Stimulated activated CD4-positive, alpha-beta T cell treated with anti-CD3 and anti-CD28 coated beads, Interleukin-1b, Interleukin-23, amount 100 ng/mL, for 48 hours (primary cell): ENCODE measurements around the gene ZFHX3.

Experiments used
- DNase-seq: peaks from one replicate; pipeline ENCODE4 v3.0.0-alpha.2; 2020

The ZFHX3 gene

GRCh38 chr16:72894293-72895151 is 153.4 kb downstream of the ZFHX3 start:
- DNase-seq: no peak

- no peak for DNase-seq
Measured at GRCh38 chr16:72891291-72892227, 156.4 kb downstream of the ZFHX3 start.

- no peak for DNase-seq
Measured at GRCh38 chr16:72890587-72890986, 157.3 kb downstream of the ZFHX3 start.

- no peak for DNase-seq
Measured at GRCh38 chr16:72889616-72890582, 158.0 kb downstream of the ZFHX3 start.

GRCh38 chr16:72887537-72887936 is 160.4 kb downstream of the ZFHX3 start:
- no peak for DNase-seq

- no peak for DNase-seq
Measured at GRCh38 chr16:72886346-72886974, 161.5 kb downstream of the ZFHX3 start.

- no peak for DNase-seq
Measured at GRCh38 chr16:72884573-72884972, 163.4 kb downstream of the ZFHX3 start.

GRCh38 chr16:72884037-72884436 is 163.9 kb downstream of the ZFHX3 start:
- no peak for DNase-seq

GRCh38 chr16:72879846-72880245 is 168.1 kb downstream of the ZFHX3 start:
- DNase-seq: no peak

GRCh38 chr16:72878301-72879269 is 169.3 kb downstream of the ZFHX3 start:
- DNase-seq: no peak

- no peak for DNase-seq
Measured at GRCh38 chr16:72877374-72878028, 170.4 kb downstream of the ZFHX3 start.

GRCh38 chr16:72876981-72877373 is 171.0 kb downstream of the ZFHX3 start:
- DNase-seq: no peak

GRCh38 chr16:72876221-72876620 is 171.7 kb downstream of the ZFHX3 start:
- DNase-seq: no peak

- DNase-seq: no peak
Measured at GRCh38 chr16:72875291-72876031, 172.5 kb downstream of the ZFHX3 start.

- no peak for DNase-seq
Measured at GRCh38 chr16:72873853-72874252, 174.1 kb downstream of the ZFHX3 start.

GRCh38 chr16:72873044-72873443 is 174.9 kb downstream of the ZFHX3 start:
- no peak for DNase-seq

GRCh38 chr16:72865835-72866234 is 182.1 kb downstream of the ZFHX3 start:
- DNase-seq: no peak

- no peak for DNase-seq
Measured at GRCh38 chr16:72865258-72865657, 182.7 kb downstream of the ZFHX3 start.

- DNase-seq: no peak
Measured at GRCh38 chr16:72864130-72864833, 183.6 kb downstream of the ZFHX3 start.
